Keratinocyte (primary cell): ENCODE data around the gene SNTB2. TPM values are rescaled to one million over a fixed set of nuclear protein-coding genes. Genes with fewer than 3 reads are reported as not detected.

Experiments used
- DNase-seq: peaks from one replicate; pipeline ENCODE4 v3.0.0-alpha.2; 2011; ENCODE audit warnings: low read depth, missing footprints, low spot score
- FAIRE-seq: peaks from 2 replicates; lab custom pipeline; 2011; peaks lifted over from hg19 to GRCh38; lab: Jason Lieb, UNC
- H2AFZ ChIP-seq: 2 replicates; pipeline ENCODE4 v1.6.0; 2012; ENCODE audit warnings: low read length, control low read depth, inconsistent platforms; ENCODE audit not compliant: control insufficient read depth
- H3K27ac ChIP-seq: 2 replicates; pipeline ENCODE4 v1.5.1; 2011; ENCODE audit warnings: low read length; ENCODE audit not compliant: control insufficient read depth, insufficient read depth
- H3K27me3 ChIP-seq: 3 replicates; pipeline ENCODE4 v1.6.0; 2011; ENCODE audit warnings: low read length; ENCODE audit not compliant: control insufficient read depth, insufficient read depth; ENCODE audit errors: extremely low read depth
- H3K36me3 ChIP-seq, 2 experiments: 2 replicates in 1 of 2; 3 replicates in 1 of 2; pipeline ENCODE4 v1.5.1; 2011; ENCODE audit warnings: low read length in 2 of 2, mild to moderate bottlenecking in 1 of 2; ENCODE audit not compliant: control insufficient read depth in 2 of 2, insufficient read depth in 2 of 2; ENCODE audit errors: extremely low read depth in 1 of 2
- H3K4me1 ChIP-seq: 3 replicates; pipeline ENCODE4 v1.5.1; 2011; ENCODE audit warnings: low read length; ENCODE audit not compliant: control insufficient read depth, insufficient read depth; ENCODE audit errors: extremely low read depth
- H3K4me2 ChIP-seq: 3 replicates; pipeline ENCODE4 v1.6.0; 2011; ENCODE audit warnings: low read depth, low read length; ENCODE audit not compliant: control insufficient read depth, insufficient read depth; ENCODE audit errors: extremely low read depth
- H3K4me3 ChIP-seq, 3 experiments: fragments of 200-600 bp in 1 of 3; sonication (generic) in 1 of 3; 2 replicates in 2 of 3; 3 replicates in 1 of 3; pipeline ENCODE4 v1.5.1; 2011 to 2016; ENCODE audit warnings: low read length in 3 of 3, mild to moderate bottlenecking in 3 of 3, control low read depth in 2 of 3, inconsistent platforms in 1 of 3, low read depth in 1 of 3, mixed read lengths in 1 of 3, mixed run types in 1 of 3, moderate library complexity in 1 of 3; ENCODE audit not compliant: control insufficient read depth in 2 of 3, insufficient read depth in 2 of 3; ENCODE audit errors: extremely low read depth in 1 of 3
- H3K79me2 ChIP-seq: 2 replicates; pipeline ENCODE4 v1.6.0; 2012; ENCODE audit warnings: low read length; ENCODE audit not compliant: control insufficient read depth, insufficient read depth
- H3K9ac ChIP-seq: 3 replicates; pipeline ENCODE4 v1.6.0; 2011; ENCODE audit warnings: low read length; ENCODE audit not compliant: control insufficient read depth, insufficient read depth; ENCODE audit errors: extremely low read depth
- H3K9me1 ChIP-seq: 3 replicates; pipeline ENCODE4 v1.6.0; 2011; ENCODE audit warnings: low read length; ENCODE audit not compliant: control insufficient read depth, insufficient read depth; ENCODE audit errors: extremely low read depth
- H3K9me3 ChIP-seq: 2 replicates; pipeline ENCODE4 v1.5.1; 2012; ENCODE audit warnings: low read depth, low read length; ENCODE audit not compliant: control insufficient read depth
- H4K20me1 ChIP-seq: 3 replicates; pipeline ENCODE4 v1.6.0; 2011; ENCODE audit warnings: low read length; ENCODE audit not compliant: control insufficient read depth, insufficient read depth; ENCODE audit errors: extremely low read depth
- EZH2 ChIP-seq: IDR thresholded peaks from one replicate; pipeline ENCODE4 v1.6.1; 2012; ENCODE audit warnings: inconsistent platforms, mild to moderate bottlenecking, low read length, moderate library complexity
- dilution Hi-C: fragments of 300-500 bp; cut with MboI; formaldehyde crosslinking; loops from one replicate; pipeline ENCODE4 v1.7.0; 2020; ENCODE audit warnings: low sequenced_read_pairs; ENCODE audit not compliant: extremely low pct_ligation_motif_present
- polyA plus RNA-seq, 5 experiments: library from polyadenylated mRNA; depleted of rRNA in 3 of 5; stranded (reverse) in 3 of 5; stranded (forward) in 1 of 5; unstranded in 1 of 5; fragments of >200 nt; gene quantifications; 1 replicate in 1 of 5; 2 replicates in 3 of 5; 3 replicates in 1 of 5; pipeline versions ENCODE4 v1.2.1 to v1.2.3, GENCODE V29; 2011 to 2012; ENCODE audit warnings: missing spikeins in 2 of 5, low read depth in 1 of 5, low replicate concordance in 1 of 5
- TF ChIP-seq, protein P1 (sequence below), 3 experiments: IDR thresholded peaks in 1 of 3; conservative IDR thresholded peaks in 1 of 3; optimal IDR thresholded peaks in 1 of 3; 2 replicates in 2 of 3; 3 replicates in 1 of 3; pipeline versions ENCODE3 to v1.5.1; 2011; ENCODE audit warnings: low read length in 3 of 3, mild to moderate bottlenecking in 3 of 3, moderate library complexity in 2 of 3, control low read depth in 1 of 3, inconsistent platforms in 1 of 3; ENCODE audit not compliant: insufficient read depth in 2 of 3; ENCODE audit errors: extremely low read depth in 1 of 3

The SNTB2 gene
- polyA plus RNA-seq, 1 donor (not counting 4 experiments of a cell fraction or from before 2014, with no cell fraction given), result 15.9 TPM

GRCh38 chr16:69260506-69260905 lies 73.5 kb downstream of the SNTB2 start:
- dilution Hi-C loops, result no loop called here
- Histone ChIP-seq H3K4me1 (no peaks in the 10 kb centered on the region), H2AFZ (no peak overlapping the region), H3K4me3 (no peak overlapping the region), H4K20me1 (no peaks in the 10 kb centered on the region), H3K27me3 (no peaks in the 10 kb centered on the region), H3K36me3 (no peaks in the 10 kb centered on the region), H3K9ac (no peak overlapping the region), H3K4me2 (no peak overlapping the region), H3K9me1 (no peaks in the 10 kb centered on the region), H3K79me2 (no peaks in the 10 kb centered on the region), H3K9me3 (no peaks in the 10 kb centered on the region), H3K27ac (no peak overlapping the region)
- DNase-seq (no peak), FAIRE-seq (no peak)
- TF ChIP-seq, protein P1, sequence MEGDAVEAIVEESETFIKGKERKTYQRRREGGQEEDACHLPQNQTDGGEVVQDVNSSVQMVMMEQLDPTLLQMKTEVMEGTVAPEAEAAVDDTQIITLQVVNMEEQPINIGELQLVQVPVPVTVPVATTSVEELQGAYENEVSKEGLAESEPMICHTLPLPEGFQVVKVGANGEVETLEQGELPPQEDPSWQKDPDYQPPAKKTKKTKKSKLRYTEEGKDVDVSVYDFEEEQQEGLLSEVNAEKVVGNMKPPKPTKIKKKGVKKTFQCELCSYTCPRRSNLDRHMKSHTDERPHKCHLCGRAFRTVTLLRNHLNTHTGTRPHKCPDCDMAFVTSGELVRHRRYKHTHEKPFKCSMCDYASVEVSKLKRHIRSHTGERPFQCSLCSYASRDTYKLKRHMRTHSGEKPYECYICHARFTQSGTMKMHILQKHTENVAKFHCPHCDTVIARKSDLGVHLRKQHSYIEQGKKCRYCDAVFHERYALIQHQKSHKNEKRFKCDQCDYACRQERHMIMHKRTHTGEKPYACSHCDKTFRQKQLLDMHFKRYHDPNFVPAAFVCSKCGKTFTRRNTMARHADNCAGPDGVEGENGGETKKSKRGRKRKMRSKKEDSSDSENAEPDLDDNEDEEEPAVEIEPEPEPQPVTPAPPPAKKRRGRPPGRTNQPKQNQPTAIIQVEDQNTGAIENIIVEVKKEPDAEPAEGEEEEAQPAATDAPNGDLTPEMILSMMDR (optimal IDR thresholded peaks at IDR 0.05 in 1 of 3, IDR thresholded peaks at IDR 0.05 in 1 of 3, conservative IDR thresholded peaks at IDR 0.05 in 1 of 3; ENCODE audit: extremely low read depth in 1 of 3, insufficient read depth in 2 of 3, low read length in 3 of 3), result no peak
- no peak for TF ChIP-seq EZH2

- H3K79me2 ChIP-seq, result no peaks in the 10 kb centered on the region
- H2AFZ ChIP-seq, result no peak overlapping the region
- no peaks in the 10 kb centered on the region for H3K9me3 ChIP-seq
- dilution Hi-C loops, result no loop called here
- H3K4me3 ChIP-seq, result no peak overlapping the region
- H3K36me3 ChIP-seq, result no peaks in the 10 kb centered on the region
- no peak overlapping the region for H3K4me2 ChIP-seq
- no peaks in the 10 kb centered on the region for H3K27me3 ChIP-seq
- H3K9ac ChIP-seq, result no peak overlapping the region
- no peaks in the 10 kb centered on the region for H3K4me1 ChIP-seq
- FAIRE-seq, result no peak
- TF ChIP-seq, protein P1 (optimal IDR thresholded peaks at IDR 0.05 in 1 of 3, IDR thresholded peaks at IDR 0.05 in 1 of 3, conservative IDR thresholded peaks at IDR 0.05 in 1 of 3; ENCODE audit: extremely low read depth in 1 of 3, insufficient read depth in 2 of 3, low read length in 3 of 3), result no peak
- TF ChIP-seq EZH2, result no peak
- H4K20me1 ChIP-seq, result no peaks in the 10 kb centered on the region
- no peak for DNase-seq
- no peaks in the 10 kb centered on the region for H3K9me1 ChIP-seq
- H3K27ac ChIP-seq, result no peak overlapping the region
Observed at GRCh38 chr16:69266334-69267063, 79.5 kb downstream of the SNTB2 start.
